Prostate gland (tissue), 2 donors: ENCODE measurements around the gene MLLT10. TPM values are rescaled to one million over a fixed set of nuclear protein-coding genes. Genes with fewer than 3 reads are reported as not detected.

Experiments used
- DNase-seq: peaks from one replicate; pipeline ENCODE4 v3.0.0-alpha.2; 2019; ENCODE audit warnings: low spot score
- H3K27ac ChIP-seq, 2 donors: fragments of 200-600 bp; sonication (generic); 2 replicates each; pipeline ENCODE4 v1.5.1; 2017 to 2019
- H3K27me3 ChIP-seq: fragments of 200-600 bp; sonication (generic); replicated peaks from 2 replicates; pipeline ENCODE4 v1.5.1; 2019; ENCODE audit not compliant: insufficient read depth
- H3K36me3 ChIP-seq, 2 donors: fragments of 200-600 bp; sonication (generic); 1 replicate in 1 of 2; 2 replicates in 1 of 2; pipeline versions ENCODE4 v1.5.1 to v1.8.1; 2017 to 2019
- H3K4me1 ChIP-seq: fragments of 200-600 bp; sonication (generic); replicated peaks from 2 replicates; pipeline ENCODE4 v1.5.1; 2019
- H3K4me3 ChIP-seq, 2 donors: fragments of 200-600 bp; sonication (generic); 2 replicates each; pipeline ENCODE4 v1.5.1; 2017 to 2019
- H3K9me3 ChIP-seq: fragments of 200-600 bp; sonication (generic); 2 replicates; pipeline ENCODE4 v1.5.1; 2017
- CTCF ChIP-seq, 4 experiments: fragments of 200-600 bp in 2 of 4; fragments of 450-650 bp in 2 of 4; sonication (generic) in 2 of 4; IDR thresholded peaks; 1 replicate in 3 of 4; 2 replicates in 1 of 4; pipeline ENCODE4 v1.5.1; 2016 to 2019; ENCODE audit warnings: antibody characterized with exemption in 4 of 4, mild to moderate bottlenecking in 2 of 4, moderate library complexity in 2 of 4
- POLR2A ChIP-seq: fragments of 450-650 bp; IDR thresholded peaks from one replicate; pipeline ENCODE4 v1.6.1; 2016; ENCODE audit warnings: antibody characterized with exemption, mild to moderate bottlenecking
- POLR2AphosphoS5 ChIP-seq: sonication (generic); formaldehyde crosslinking; IDR thresholded peaks from one replicate; pipeline ENCODE4 v1.6.1; 2017; ENCODE audit warnings: antibody characterized with exemption
- WGBS: methylation state at CpG from one replicate; pipeline ENCODE4 v1.1.5; 2018; 5-methylcytosine and 5-hydroxymethylcytosine counted together
- intact Hi-C: fragments of 100-400 bp; cut with DNase I; formaldehyde crosslinking; loops from one replicate; pipeline ENCODE4 v1.14.2; 2022
- total RNA-seq, 2 donors: library from RNA; depleted of rRNA; stranded (reverse); fragments of >200 nt; gene quantifications; one replicate each; pipeline ENCODE4 v1.1.0, GENCODE V29; 2016

MLLT10 gene
- total RNA-seq, 2 donors from 2014 or later = 31.2 to 68.3 TPM

- H3K27ac ChIP-seq = no peak overlapping the region
- intact Hi-C loops = no loop called here
- no peaks in the 10 kb centered on the region for H3K27me3 ChIP-seq
- H3K9me3 ChIP-seq = no peaks in the 10 kb centered on the region
- DNase-seq = no peak
- TF ChIP-seq POLR2A = no peak
- TF ChIP-seq POLR2AphosphoS5 = no peak
- TF ChIP-seq CTCF (IDR thresholded peaks at IDR 0.05) = no peak
- H3K4me3 ChIP-seq = no peak overlapping the region
- H3K36me3 ChIP-seq = no peaks in the 10 kb centered on the region
- no peaks in the 10 kb centered on the region for H3K4me1 ChIP-seq
- 74% methylated on average over 1 of the region's 1 CpG for WGBS
Observed at GRCh38 chr10:21602313-21602712, 68.3 kb downstream of the MLLT10 start.

GRCh38 chr10:21603721-21604120, 69.7 kb downstream of the MLLT10 start:
- Histone ChIP-seq H3K9me3 (no peaks in the 10 kb centered on the region), H3K4me3 (no peak overlapping the region), H3K36me3 (no peaks in the 10 kb centered on the region), H3K27ac (no peak overlapping the region), H3K27me3 (no peaks in the 10 kb centered on the region), H3K4me1 (no peaks in the 10 kb centered on the region)
- no peak for TF ChIP-seq POLR2AphosphoS5
- TF ChIP-seq CTCF (IDR thresholded peaks at IDR 0.05) = no peak
- no peak for TF ChIP-seq POLR2A
- no peak for DNase-seq
- intact Hi-C loops = no loop called here

- no peaks in the 10 kb centered on the region for H3K36me3 ChIP-seq
- intact Hi-C loops = no loop called here
- WGBS = 74% methylated on average over 2 of the region's 2 CpGs
Observed at GRCh38 chr10:21604651-21605050, 70.6 kb downstream of the MLLT10 start.

GRCh38 chr10:21607907-21608306, 73.9 kb downstream of the MLLT10 start:
- Histone ChIP-seq H3K27me3 (no peaks in the 10 kb centered on the region), H3K4me1 (no peaks in the 10 kb centered on the region), H3K36me3 (no peaks in the 10 kb centered on the region), H3K9me3 (no peaks in the 10 kb centered on the region), H3K4me3 (no peak overlapping the region), H3K27ac (no peak overlapping the region)
- TF ChIP-seq POLR2A (no peak), POLR2AphosphoS5 (no peak), CTCF (IDR thresholded peaks at IDR 0.05) (no peak)
- no peak for DNase-seq
- 97% methylated on average over 2 of the region's 2 CpGs for WGBS
- intact Hi-C loops = no loop called here

More at GRCh38 chr10:21604651-21605050, 70.6 kb downstream of the MLLT10 start:
- Histone ChIP-seq H3K27ac (no peak overlapping the region), H3K4me3 (no peak overlapping the region), H3K27me3 (no peaks in the 10 kb centered on the region), H3K9me3 (no peaks in the 10 kb centered on the region), H3K4me1 (no peaks in the 10 kb centered on the region)
- TF ChIP-seq POLR2AphosphoS5 (no peak), CTCF (IDR thresholded peaks at IDR 0.05) (no peak)
- no peak for DNase-seq

GRCh38 chr10:21614000-21614399, 80.0 kb downstream of the MLLT10 start:
- no peaks in the 10 kb centered on the region for H3K27me3 ChIP-seq
- no peaks in the 10 kb centered on the region for H3K9me3 ChIP-seq
- 91% methylated on average over 3 of the region's 3 CpGs for WGBS
- TF ChIP-seq POLR2AphosphoS5 (no peak), POLR2A (no peak), CTCF (IDR thresholded peaks at IDR 0.05) (no peak)
- H3K36me3 ChIP-seq = no peaks in the 10 kb centered on the region
- no peak overlapping the region for H3K27ac ChIP-seq
- DNase-seq = no peak
- no peaks in the 10 kb centered on the region for H3K4me1 ChIP-seq
- no peak overlapping the region for H3K4me3 ChIP-seq
- intact Hi-C loops = no loop called here
